Glutamatergic neuron (in vitro differentiated cells): ENCODE results near the gene SF3B2. TPM values are rescaled to one million over a fixed set of nuclear protein-coding genes. Genes with fewer than 3 reads are reported as not detected.

Experiments
- DNase-seq: peaks from one replicate; pipeline ENCODE4 v3.0.0; 2022
- H3K27ac Mint-ChIP-seq: one replicate; pipeline ENCODE4 v1.8.0; 2020; ENCODE audit warnings: mild to moderate bottlenecking, mixed read lengths, inconsistent platforms; ENCODE audit not compliant: unreplicated experiment
- H3K27me3 Mint-ChIP-seq: one replicate; pipeline ENCODE4 v1.8.0; 2020; ENCODE audit warnings: mild to moderate bottlenecking, moderate library complexity, mixed read lengths, inconsistent platforms; ENCODE audit not compliant: unreplicated experiment
- H3K36me3 Mint-ChIP-seq: one replicate; pipeline ENCODE4 v1.8.0; 2020; ENCODE audit warnings: mild to moderate bottlenecking, mixed read lengths, inconsistent platforms; ENCODE audit not compliant: unreplicated experiment
- H3K4me1 Mint-ChIP-seq: one replicate; pipeline ENCODE4 v1.8.0; 2020; ENCODE audit warnings: mild to moderate bottlenecking, low read depth, mixed read lengths, inconsistent platforms; ENCODE audit not compliant: unreplicated experiment
- H3K4me3 Mint-ChIP-seq: one replicate; pipeline ENCODE4 v1.8.0; 2020; ENCODE audit warnings: mild to moderate bottlenecking, mixed read lengths, inconsistent platforms; ENCODE audit not compliant: unreplicated experiment
- H3K9me3 Mint-ChIP-seq: one replicate; pipeline ENCODE4 v1.8.0; 2020; ENCODE audit warnings: mild to moderate bottlenecking, moderate library complexity, mixed read lengths, inconsistent platforms; ENCODE audit not compliant: unreplicated experiment
- long read RNA-seq: library from polyadenylated mRNA; unstranded; transcript quantifications from one replicate; pipeline ENCODE4 v2.0.0, GENCODE V29; 2020; ENCODE audit not compliant: unreplicated experiment
- total RNA-seq: library from RNA; stranded (reverse); fragmentation: NEBNext Ultra II Directional; extraction: Animal tissue kit (Norgen Biotek cat#: 25700); gene quantifications from one replicate; pipeline ENCODE4 v1.2.1, GENCODE V29; 2021; ENCODE audit not compliant: unreplicated experiment
- TF ChIP-seq, protein P1 (sequence below): fragments of 200-600 bp; sonication (generic); IDR thresholded peaks from one replicate; pipeline ENCODE4 v1.5.0; 2021; ENCODE audit not compliant: partially characterized antibody, unreplicated experiment

The SF3B2 gene, protein sequence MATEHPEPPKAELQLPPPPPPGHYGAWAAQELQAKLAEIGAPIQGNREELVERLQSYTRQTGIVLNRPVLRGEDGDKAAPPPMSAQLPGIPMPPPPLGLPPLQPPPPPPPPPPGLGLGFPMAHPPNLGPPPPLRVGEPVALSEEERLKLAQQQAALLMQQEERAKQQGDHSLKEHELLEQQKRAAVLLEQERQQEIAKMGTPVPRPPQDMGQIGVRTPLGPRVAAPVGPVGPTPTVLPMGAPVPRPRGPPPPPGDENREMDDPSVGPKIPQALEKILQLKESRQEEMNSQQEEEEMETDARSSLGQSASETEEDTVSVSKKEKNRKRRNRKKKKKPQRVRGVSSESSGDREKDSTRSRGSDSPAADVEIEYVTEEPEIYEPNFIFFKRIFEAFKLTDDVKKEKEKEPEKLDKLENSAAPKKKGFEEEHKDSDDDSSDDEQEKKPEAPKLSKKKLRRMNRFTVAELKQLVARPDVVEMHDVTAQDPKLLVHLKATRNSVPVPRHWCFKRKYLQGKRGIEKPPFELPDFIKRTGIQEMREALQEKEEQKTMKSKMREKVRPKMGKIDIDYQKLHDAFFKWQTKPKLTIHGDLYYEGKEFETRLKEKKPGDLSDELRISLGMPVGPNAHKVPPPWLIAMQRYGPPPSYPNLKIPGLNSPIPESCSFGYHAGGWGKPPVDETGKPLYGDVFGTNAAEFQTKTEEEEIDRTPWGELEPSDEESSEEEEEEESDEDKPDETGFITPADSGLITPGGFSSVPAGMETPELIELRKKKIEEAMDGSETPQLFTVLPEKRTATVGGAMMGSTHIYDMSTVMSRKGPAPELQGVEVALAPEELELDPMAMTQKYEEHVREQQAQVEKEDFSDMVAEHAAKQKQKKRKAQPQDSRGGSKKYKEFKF
- 187 TPM for total RNA-seq
- long read RNA-seq, transcript SF3B2-201 (22 exons, 2,903 nt) = major isoform, 27 of 53 reads
- long read RNA-seq, partial matches to known transcripts = 18 of 53 reads
- long read RNA-seq, other reads (novel, unspliced or antisense) = 7 of 53 reads

DNA sequence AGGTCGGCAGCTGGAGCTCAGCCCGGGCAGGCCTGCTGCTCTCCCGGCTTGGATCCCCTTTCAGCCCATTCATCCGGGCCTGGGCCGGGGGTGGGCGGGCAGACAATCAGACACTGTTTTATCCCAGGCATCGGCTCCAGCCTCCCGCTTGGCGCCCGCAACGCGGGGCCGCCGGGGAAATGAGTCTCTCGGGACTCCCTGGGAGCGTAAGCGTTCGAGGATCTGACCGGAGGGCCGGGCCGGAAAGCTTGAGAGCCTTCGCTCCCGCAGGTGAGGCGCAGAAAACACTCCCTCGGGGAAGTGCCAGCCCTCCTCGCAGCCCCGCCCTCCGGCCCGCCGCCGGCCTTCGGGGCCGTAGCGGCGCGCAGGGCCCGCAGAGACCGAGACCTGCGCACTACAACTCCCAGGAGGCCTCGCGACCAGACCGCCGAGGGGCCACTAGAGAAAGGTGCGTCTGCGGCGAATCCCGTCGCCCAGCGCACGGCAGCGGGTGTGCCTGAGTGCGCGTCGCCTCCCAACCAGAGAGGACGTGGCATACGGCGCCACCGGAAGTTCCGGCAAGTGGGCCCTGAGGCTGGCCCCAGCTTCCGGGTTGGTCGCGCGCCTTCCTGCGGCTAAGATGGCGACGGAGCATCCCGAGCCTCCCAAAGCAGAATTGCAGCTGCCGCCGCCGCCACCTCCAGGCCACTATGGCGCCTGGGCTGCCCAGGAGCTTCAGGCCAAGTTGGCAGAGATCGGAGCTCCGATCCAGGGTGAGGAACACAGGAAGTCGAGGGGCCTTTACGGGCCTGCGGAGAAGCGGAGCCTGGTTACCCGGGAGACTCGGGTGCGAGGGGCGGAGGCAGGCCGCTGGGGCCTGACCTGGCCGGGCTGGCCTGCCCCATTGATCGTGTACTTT is at the start of gene SF3B2:
Gene SF3B2 (plus strand): TSS at position 599 of the 898 bp plus-strand sequence. CDS start 21 bp downstream, at position 620.
- peaks cover 10% of the 10 kb centered on the region for H3K9me3 Mint-ChIP-seq
- no peaks in the 10 kb centered on the region for H3K36me3 Mint-ChIP-seq
- H3K27me3 Mint-ChIP-seq = peaks cover 8% of the 10 kb centered on the region
- H3K4me3 Mint-ChIP-seq = peak within 1 kb of the TSS; percentile 95
- peak; percentile 95 for DNase-seq
- peak within 1 kb of the TSS; percentile 97 for H3K27ac Mint-ChIP-seq
- TF ChIP-seq, protein P1, sequence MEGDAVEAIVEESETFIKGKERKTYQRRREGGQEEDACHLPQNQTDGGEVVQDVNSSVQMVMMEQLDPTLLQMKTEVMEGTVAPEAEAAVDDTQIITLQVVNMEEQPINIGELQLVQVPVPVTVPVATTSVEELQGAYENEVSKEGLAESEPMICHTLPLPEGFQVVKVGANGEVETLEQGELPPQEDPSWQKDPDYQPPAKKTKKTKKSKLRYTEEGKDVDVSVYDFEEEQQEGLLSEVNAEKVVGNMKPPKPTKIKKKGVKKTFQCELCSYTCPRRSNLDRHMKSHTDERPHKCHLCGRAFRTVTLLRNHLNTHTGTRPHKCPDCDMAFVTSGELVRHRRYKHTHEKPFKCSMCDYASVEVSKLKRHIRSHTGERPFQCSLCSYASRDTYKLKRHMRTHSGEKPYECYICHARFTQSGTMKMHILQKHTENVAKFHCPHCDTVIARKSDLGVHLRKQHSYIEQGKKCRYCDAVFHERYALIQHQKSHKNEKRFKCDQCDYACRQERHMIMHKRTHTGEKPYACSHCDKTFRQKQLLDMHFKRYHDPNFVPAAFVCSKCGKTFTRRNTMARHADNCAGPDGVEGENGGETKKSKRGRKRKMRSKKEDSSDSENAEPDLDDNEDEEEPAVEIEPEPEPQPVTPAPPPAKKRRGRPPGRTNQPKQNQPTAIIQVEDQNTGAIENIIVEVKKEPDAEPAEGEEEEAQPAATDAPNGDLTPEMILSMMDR = no peak
- H3K4me1 Mint-ChIP-seq = peaks cover 22% of the 10 kb centered on the region

DNA sequence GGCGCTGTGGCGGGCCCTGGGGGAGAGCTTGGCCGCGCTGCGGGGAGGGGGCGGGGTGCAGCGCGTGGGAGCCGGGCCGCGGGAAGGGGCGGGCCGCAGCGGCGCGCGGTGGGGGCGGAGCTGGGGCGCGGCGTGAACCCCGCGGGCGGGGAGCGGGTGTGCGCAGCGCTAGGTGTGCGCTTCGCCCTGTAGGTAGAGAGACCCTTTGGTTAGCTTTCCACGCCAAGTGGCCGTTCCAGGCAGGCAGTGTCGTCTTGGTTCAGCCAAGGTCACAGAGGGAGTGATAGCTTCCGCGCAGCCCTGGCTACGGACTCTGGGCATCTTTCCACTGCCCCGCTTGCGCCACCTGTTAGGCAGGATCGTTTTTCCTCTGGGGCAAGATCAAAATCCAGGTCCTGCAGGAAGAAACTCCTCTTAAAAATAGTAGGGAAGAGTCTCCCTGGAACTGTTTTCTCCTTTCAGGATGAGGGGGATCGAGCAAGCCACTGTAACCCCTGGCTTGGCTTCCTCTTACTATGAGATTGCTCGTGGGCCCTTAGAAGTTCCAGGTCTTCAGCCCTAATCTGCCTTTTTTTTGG is 49.4 kb upstream of the SF3B2 start:
- Mint-ChIP-seq H3K27me3 (peaks cover 8% of the 10 kb centered on the region), H3K4me3 (peak overlapping the region; percentile 99), H3K27ac (no peak overlapping the region), H3K4me1 (peaks cover 11% of the 10 kb centered on the region), H3K36me3 (no peaks in the 10 kb centered on the region), H3K9me3 (peaks cover 2% of the 10 kb centered on the region)
- TF ChIP-seq, protein P1 = no peak
- DNase-seq = no peak

DNA sequence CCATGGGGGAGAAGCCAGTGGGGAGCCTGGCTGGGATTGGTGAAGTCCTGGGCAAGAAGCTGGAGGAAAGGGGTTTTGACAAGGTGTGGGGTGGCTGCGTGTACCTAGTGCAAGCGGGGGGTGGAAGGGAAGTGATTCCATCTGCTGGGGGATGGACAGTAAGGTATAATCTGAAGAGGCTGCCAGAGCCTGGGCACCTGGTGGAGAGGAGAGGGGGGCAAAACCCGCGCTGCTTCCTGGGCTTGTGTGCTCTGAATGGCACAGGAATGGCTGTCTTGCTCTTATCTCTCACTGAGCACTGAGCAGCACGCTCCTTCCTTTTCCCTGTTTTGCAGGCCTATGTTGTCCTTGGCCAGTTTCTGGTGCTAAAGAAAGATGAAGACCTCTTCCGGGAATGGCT is 48.9 kb upstream of the SF3B2 start:
- H3K9me3 Mint-ChIP-seq = peaks cover 2% of the 10 kb centered on the region
- H3K4me3 Mint-ChIP-seq = peak overlapping the region; percentile 92
- TF ChIP-seq, protein P1 = no peak
- H3K27me3 Mint-ChIP-seq = peaks cover 8% of the 10 kb centered on the region
- no peak for DNase-seq
- H3K36me3 Mint-ChIP-seq = no peaks in the 10 kb centered on the region
- H3K4me1 Mint-ChIP-seq = peaks cover 11% of the 10 kb centered on the region
- no peak overlapping the region for H3K27ac Mint-ChIP-seq

DNA sequence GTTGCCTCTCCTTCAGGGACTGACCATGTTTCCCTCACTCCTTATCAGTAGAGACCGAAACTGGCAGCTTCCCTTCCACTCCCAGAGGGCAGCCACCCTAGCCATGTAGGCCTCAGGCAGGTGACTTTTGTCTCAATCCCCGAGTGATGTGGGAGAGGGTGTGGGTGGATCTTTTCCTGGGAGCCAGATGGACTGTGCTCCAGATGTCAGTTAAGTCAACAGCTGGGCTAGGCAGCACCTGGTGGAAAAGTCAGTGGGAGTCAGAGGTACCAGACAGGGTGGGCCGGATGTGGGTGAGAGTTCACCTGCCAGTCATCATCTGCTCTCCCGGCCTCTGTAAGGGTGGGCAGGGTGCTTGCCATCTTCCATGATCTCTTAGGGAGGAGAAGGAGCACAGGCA is 48.0 kb upstream of the SF3B2 start:
- no peaks in the 10 kb centered on the region for H3K36me3 Mint-ChIP-seq
- H3K9me3 Mint-ChIP-seq = peaks cover 2% of the 10 kb centered on the region
- no peak for DNase-seq
- H3K4me3 Mint-ChIP-seq = no peak overlapping the region
- TF ChIP-seq, protein P1 = no peak
- peak overlapping the region; percentile 17 for H3K27ac Mint-ChIP-seq
- H3K4me1 Mint-ChIP-seq = peaks cover 11% of the 10 kb centered on the region
- peaks cover 10% of the 10 kb centered on the region for H3K27me3 Mint-ChIP-seq
